Parathyroid adenoma (tissue), 2 donors: ENCODE data around the gene TRDN.

Experiments used
- H2AFZ ChIP-seq: fragments of 300-600 bp; sonication (generic); one replicate; pipeline ENCODE4 v1.7.0; 2017; ENCODE audit warnings: antibody characterized with exemption, mild to moderate bottlenecking
- H3K27ac ChIP-seq: fragments of 300-600 bp; sonication (generic); one replicate; pipeline ENCODE4 v1.7.0; 2017
- H3K27me3 ChIP-seq: fragments of 300-600 bp; sonication (generic); one replicate; pipeline ENCODE4 v1.7.0; 2017; ENCODE audit warnings: low read length; ENCODE audit not compliant: control insufficient read depth, insufficient read depth
- H3K36me3 ChIP-seq: fragments of 300-600 bp; sonication (generic); one replicate; pipeline ENCODE4 v1.7.0; 2017; ENCODE audit warnings: low read length; ENCODE audit not compliant: control insufficient read depth, insufficient read depth
- H3K4me1 ChIP-seq: fragments of 300-600 bp; sonication (generic); one replicate; pipeline ENCODE4 v1.7.0; 2017; ENCODE audit warnings: control low read depth
- H3K4me2 ChIP-seq: fragments of 300-600 bp; sonication (generic); one replicate; pipeline ENCODE4 v1.7.0; 2017; ENCODE audit warnings: low read length
- H3K4me3 ChIP-seq: fragments of 300-600 bp; sonication (generic); one replicate; pipeline ENCODE4 v1.7.0; 2017; ENCODE audit warnings: low read depth, low read length
- H3K79me2 ChIP-seq: fragments of 300-600 bp; sonication (generic); one replicate; pipeline ENCODE4 v1.7.0; 2017; ENCODE audit warnings: control low read depth
- H3K9ac ChIP-seq: fragments of 300-600 bp; sonication (generic); one replicate; pipeline ENCODE4 v1.7.0; 2017; ENCODE audit warnings: mild to moderate bottlenecking
- H3K9me3 ChIP-seq: fragments of 300-600 bp; sonication (generic); one replicate; pipeline ENCODE4 v1.7.0; 2017; ENCODE audit warnings: low read length; ENCODE audit not compliant: control insufficient read depth
- CTCF ChIP-seq: fragments of 300-600 bp; sonication (generic); IDR thresholded peaks from one replicate; pipeline ENCODE4 v1.7.0; 2017; ENCODE audit warnings: antibody characterized with exemption, mild to moderate bottlenecking
- donor health status: primary hyperparathyroidism.

Gene TRDN

GRCh38 chr6:123668965-123669591, 32.3 kb upstream of the TRDN start:
- Histone ChIP-seq H3K27ac (no peak overlapping the region), H3K4me3 (no peak overlapping the region), H3K36me3 (no peaks in the 10 kb centered on the region)

GRCh38 chr6:123668063-123668462, 31.3 kb upstream of the TRDN start:
- Histone ChIP-seq H3K4me3 (no peak overlapping the region), H3K79me2 (no peaks in the 10 kb centered on the region), H3K9ac (no peak overlapping the region), H3K4me2 (no peak overlapping the region), H3K9me3 (no peaks in the 10 kb centered on the region), H2AFZ (no peak overlapping the region), H3K36me3 (no peaks in the 10 kb centered on the region), H3K4me1 (no peaks in the 10 kb centered on the region), H3K27ac (no peak overlapping the region), H3K27me3 (no peaks in the 10 kb centered on the region)
- no peak for TF ChIP-seq CTCF

More at GRCh38 chr6:123668965-123669591, 32.3 kb upstream of the TRDN start:
- TF ChIP-seq CTCF = no peak
- no peaks in the 10 kb centered on the region for H3K79me2 ChIP-seq
- no peaks in the 10 kb centered on the region for H3K9me3 ChIP-seq
- H3K27me3 ChIP-seq = no peaks in the 10 kb centered on the region
- H3K4me1 ChIP-seq = no peaks in the 10 kb centered on the region
- H3K4me2 ChIP-seq = no peak overlapping the region
- no peak overlapping the region for H2AFZ ChIP-seq
- no peak overlapping the region for H3K9ac ChIP-seq

- H3K9me3 ChIP-seq = no peaks in the 10 kb centered on the region
- no peak overlapping the region for H3K9ac ChIP-seq
- no peak for TF ChIP-seq CTCF
- peaks cover 1% of the 10 kb centered on the region for H3K4me1 ChIP-seq
- no peaks in the 10 kb centered on the region for H3K27me3 ChIP-seq
- H2AFZ ChIP-seq = no peak overlapping the region
- H3K27ac ChIP-seq = no peak overlapping the region
- no peak overlapping the region for H3K4me3 ChIP-seq
- H3K36me3 ChIP-seq = no peaks in the 10 kb centered on the region
- H3K79me2 ChIP-seq = no peaks in the 10 kb centered on the region
- no peak overlapping the region for H3K4me2 ChIP-seq
These were observed 26.7 kb upstream of the TRDN start for GRCh38 chr6:123663436-123663835.

GRCh38 chr6:123662757-123663156, 26.0 kb upstream of the TRDN start:
- Histone ChIP-seq H3K4me3 (no peak overlapping the region), H3K27me3 (no peaks in the 10 kb centered on the region), H3K4me2 (no peak overlapping the region), H3K9ac (no peak overlapping the region), H3K27ac (no peak overlapping the region), H2AFZ (no peak overlapping the region), H3K79me2 (no peaks in the 10 kb centered on the region), H3K36me3 (no peaks in the 10 kb centered on the region), H3K9me3 (no peaks in the 10 kb centered on the region), H3K4me1 (peaks cover 3% of the 10 kb centered on the region)
- TF ChIP-seq CTCF = no peak
